Hepatocyte (in vitro differentiated cells): Measurements from ENCODE around the gene TINAG. TPM values are rescaled to one million over a fixed set of nuclear protein-coding genes. Genes with fewer than 3 reads are reported as not detected.

Source experiments
- DNase-seq: peaks from one replicate; pipeline ENCODE4 v3.0.0-alpha.2; 2016; ENCODE audit warnings: low spot score
- H2AFZ ChIP-seq: fragments of 200-600 bp; sonication (generic); 2 replicates; pipeline ENCODE4 v1.6.0; 2016; ENCODE audit warnings: antibody characterized with exemption, mild to moderate bottlenecking
- H3K27ac ChIP-seq: fragments of 200-600 bp; sonication (generic); 2 replicates; pipeline ENCODE4 v1.5.1; 2016; ENCODE audit warnings: mild to moderate bottlenecking
- H3K27me3 ChIP-seq: fragments of 200-600 bp; sonication (generic); 2 replicates; pipeline ENCODE4 v1.6.1; 2016
- H3K36me3 ChIP-seq: fragments of 200-600 bp; sonication (generic); replicated peaks from 2 replicates; pipeline ENCODE4 v1.5.1; 2016; ENCODE audit warnings: low read depth; ENCODE audit not compliant: insufficient read depth
- H3K4me1 ChIP-seq: fragments of 200-600 bp; sonication (generic); 2 replicates; pipeline ENCODE4 v1.5.1; 2016; ENCODE audit warnings: mild to moderate bottlenecking, moderate library complexity; ENCODE audit not compliant: insufficient read depth
- H3K4me2 ChIP-seq: fragments of 200-600 bp; sonication (generic); 2 replicates; pipeline ENCODE4 v1.6.0; 2016
- H3K4me3 ChIP-seq: fragments of 200-600 bp; sonication (generic); 2 replicates; pipeline ENCODE4 v1.5.1; 2016; ENCODE audit warnings: mild to moderate bottlenecking
- H3K79me2 ChIP-seq: fragments of 200-600 bp; sonication (generic); 2 replicates; pipeline ENCODE4 v1.6.0; 2017; ENCODE audit warnings: mild to moderate bottlenecking
- H3K9me2 ChIP-seq: fragments of 200-600 bp; sonication (generic); replicated peaks from 2 replicates; pipeline ENCODE4 v1.6.0; 2017; ENCODE audit warnings: mild to moderate bottlenecking; ENCODE audit not compliant: insufficient read depth
- H3K9me3 ChIP-seq: fragments of 200-600 bp; sonication (generic); 2 replicates; pipeline ENCODE4 v1.5.1; 2016; ENCODE audit warnings: low read depth, mild to moderate bottlenecking
- H4K20me1 ChIP-seq: fragments of 200-600 bp; sonication (generic); 2 replicates; pipeline ENCODE4 v1.6.0; 2016; ENCODE audit warnings: mild to moderate bottlenecking; ENCODE audit not compliant: insufficient read depth, poor library complexity, severe bottlenecking
- EZH2 ChIP-seq: fragments of 200-600 bp; sonication (generic); IDR thresholded peaks from 2 replicates; pipeline ENCODE4 v1.6.1; 2016; ENCODE audit warnings: antibody characterized with exemption, mild to moderate bottlenecking, borderline replicate concordance
- EZH2phosphoT487 ChIP-seq: fragments of 200-600 bp; sonication (generic); IDR thresholded peaks from one replicate; pipeline ENCODE4 v1.6.1; 2018; ENCODE audit warnings: antibody characterized with exemption, mild to moderate bottlenecking, low read depth, moderate library complexity; ENCODE audit not compliant: unreplicated experiment, severe bottlenecking
- WGBS: methylation state at CpG from one replicate; pipeline ENCODE4 v1.1.6; 2016; ENCODE audit warnings: low lambda C conversion rate; ENCODE audit errors: missing lambda C conversion rate; 5-methylcytosine and 5-hydroxymethylcytosine counted together
- polyA plus RNA-seq: library from polyadenylated mRNA; unstranded; fragments of >200 nt; fragmentation: Nextera tagmentation; extraction: Ambion mirVana; gene quantifications from 2 replicates; pipeline ENCODE4 v1.2.1, GENCODE V29; 2016
- total RNA-seq: library from RNA; depleted of rRNA; stranded (reverse); fragments of >200 nt; gene quantifications from 2 replicates; pipeline ENCODE4 v1.2.3, GENCODE V29; 2014
- TF ChIP-seq, protein P1 (sequence below): fragments of 200-600 bp; sonication (generic); IDR thresholded peaks from 2 replicates; pipeline ENCODE4 v1.5.1; 2016; ENCODE audit warnings: antibody characterized with exemption, mild to moderate bottlenecking; ENCODE audit not compliant: poor library complexity

TINAG gene
- total and polyA plus RNA-seq, 2 experiments from 2014 or later, result 0.76 to 1.1 TPM

- Histone ChIP-seq H3K4me1 (no peaks in the 10 kb centered on the region), H3K4me2 (no peak overlapping the region), H4K20me1 (no peaks in the 10 kb centered on the region), H3K9me2 (no peaks in the 10 kb centered on the region), H3K27me3 (no peaks in the 10 kb centered on the region), H3K4me3 (no peak overlapping the region), H2AFZ (no peak overlapping the region), H3K27ac (no peak overlapping the region), H3K36me3 (no peaks in the 10 kb centered on the region), H3K79me2 (no peaks in the 10 kb centered on the region), H3K9me3 (no peaks in the 10 kb centered on the region)
- 53% methylated on average over 4 of the region's 4 CpGs for WGBS
- TF ChIP-seq EZH2phosphoT487, result no peak
- no peak for TF ChIP-seq EZH2
- TF ChIP-seq, protein P1, sequence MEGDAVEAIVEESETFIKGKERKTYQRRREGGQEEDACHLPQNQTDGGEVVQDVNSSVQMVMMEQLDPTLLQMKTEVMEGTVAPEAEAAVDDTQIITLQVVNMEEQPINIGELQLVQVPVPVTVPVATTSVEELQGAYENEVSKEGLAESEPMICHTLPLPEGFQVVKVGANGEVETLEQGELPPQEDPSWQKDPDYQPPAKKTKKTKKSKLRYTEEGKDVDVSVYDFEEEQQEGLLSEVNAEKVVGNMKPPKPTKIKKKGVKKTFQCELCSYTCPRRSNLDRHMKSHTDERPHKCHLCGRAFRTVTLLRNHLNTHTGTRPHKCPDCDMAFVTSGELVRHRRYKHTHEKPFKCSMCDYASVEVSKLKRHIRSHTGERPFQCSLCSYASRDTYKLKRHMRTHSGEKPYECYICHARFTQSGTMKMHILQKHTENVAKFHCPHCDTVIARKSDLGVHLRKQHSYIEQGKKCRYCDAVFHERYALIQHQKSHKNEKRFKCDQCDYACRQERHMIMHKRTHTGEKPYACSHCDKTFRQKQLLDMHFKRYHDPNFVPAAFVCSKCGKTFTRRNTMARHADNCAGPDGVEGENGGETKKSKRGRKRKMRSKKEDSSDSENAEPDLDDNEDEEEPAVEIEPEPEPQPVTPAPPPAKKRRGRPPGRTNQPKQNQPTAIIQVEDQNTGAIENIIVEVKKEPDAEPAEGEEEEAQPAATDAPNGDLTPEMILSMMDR, result no peak
- no peak for DNase-seq
Measured at GRCh38 chr6:54366667-54367327, 58.6 kb downstream of the TINAG start.

DNA sequence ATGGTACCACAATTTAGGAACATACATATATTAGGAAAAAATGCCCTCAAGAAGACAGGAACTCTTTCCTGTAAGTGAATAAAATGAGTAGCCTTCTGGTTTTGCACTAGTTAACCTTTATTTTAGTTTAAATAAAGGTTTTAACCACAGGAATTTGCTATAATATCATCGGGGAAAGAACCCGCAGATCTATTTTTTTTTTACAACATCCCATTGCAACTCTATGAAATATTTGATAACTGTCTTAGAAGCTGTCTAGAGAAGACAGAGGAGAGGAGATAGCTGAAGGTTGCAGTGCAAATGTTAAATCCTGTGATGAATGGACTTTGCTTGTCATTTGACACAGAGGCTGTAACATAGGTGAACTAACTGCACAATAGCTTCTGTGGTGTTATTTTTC lies 69.5 kb downstream of the TINAG start:
- H3K36me3 ChIP-seq, result no peaks in the 10 kb centered on the region
- no peaks in the 10 kb centered on the region for H3K79me2 ChIP-seq
- no peaks in the 10 kb centered on the region for H3K9me2 ChIP-seq
- no peak overlapping the region for H2AFZ ChIP-seq
- no peaks in the 10 kb centered on the region for H3K4me1 ChIP-seq
- H4K20me1 ChIP-seq, result no peaks in the 10 kb centered on the region
- H3K9me3 ChIP-seq, result no peaks in the 10 kb centered on the region
- H3K27ac ChIP-seq, result no peak overlapping the region
- no peak overlapping the region for H3K4me3 ChIP-seq
- TF ChIP-seq, protein P1, result no peak
- no peak for TF ChIP-seq EZH2phosphoT487
- TF ChIP-seq EZH2, result no peak
- DNase-seq, result no peak
- no peak overlapping the region for H3K4me2 ChIP-seq
- 66% methylated on average over 2 of the region's 2 CpGs for WGBS
- no peaks in the 10 kb centered on the region for H3K27me3 ChIP-seq

- Histone ChIP-seq H4K20me1 (no peaks in the 10 kb centered on the region), H3K9me3 (no peaks in the 10 kb centered on the region), H3K4me3 (no peak overlapping the region), H3K27ac (no peak overlapping the region), H3K79me2 (no peaks in the 10 kb centered on the region), H3K27me3 (no peaks in the 10 kb centered on the region), H3K9me2 (no peaks in the 10 kb centered on the region), H2AFZ (no peak overlapping the region), H3K4me2 (no peak overlapping the region), H3K36me3 (no peaks in the 10 kb centered on the region), H3K4me1 (no peaks in the 10 kb centered on the region)
- TF ChIP-seq, protein P1, result no peak
- TF ChIP-seq EZH2phosphoT487, result no peak
- no peak for TF ChIP-seq EZH2
- WGBS, result 93% methylated on average over 5 of the region's 5 CpGs
- no peak for DNase-seq
Measured at GRCh38 chr6:54386295-54386694, 78.1 kb downstream of the TINAG start.
